DND-41 (cell line): ENCODE results near the gene SLC31A1.

Source experiments
- EZH2 ChIP-seq: IDR thresholded peaks from 3 replicates; pipeline ENCODE4 v1.6.1; 2012; ENCODE audit warnings: borderline replicate concordance, low read depth, mild to moderate bottlenecking, moderate library complexity, low read length, inconsistent platforms; ENCODE audit not compliant: severe bottlenecking
- TF ChIP-seq, protein P1 (sequence below): IDR thresholded peaks from 2 replicates; pipeline ENCODE4 v1.5.1; 2012; ENCODE audit warnings: borderline replicate concordance, low read length, moderate library complexity, mild to moderate bottlenecking; ENCODE audit not compliant: poor library complexity, severe bottlenecking; ENCODE audit errors: extremely low read depth

DNA sequence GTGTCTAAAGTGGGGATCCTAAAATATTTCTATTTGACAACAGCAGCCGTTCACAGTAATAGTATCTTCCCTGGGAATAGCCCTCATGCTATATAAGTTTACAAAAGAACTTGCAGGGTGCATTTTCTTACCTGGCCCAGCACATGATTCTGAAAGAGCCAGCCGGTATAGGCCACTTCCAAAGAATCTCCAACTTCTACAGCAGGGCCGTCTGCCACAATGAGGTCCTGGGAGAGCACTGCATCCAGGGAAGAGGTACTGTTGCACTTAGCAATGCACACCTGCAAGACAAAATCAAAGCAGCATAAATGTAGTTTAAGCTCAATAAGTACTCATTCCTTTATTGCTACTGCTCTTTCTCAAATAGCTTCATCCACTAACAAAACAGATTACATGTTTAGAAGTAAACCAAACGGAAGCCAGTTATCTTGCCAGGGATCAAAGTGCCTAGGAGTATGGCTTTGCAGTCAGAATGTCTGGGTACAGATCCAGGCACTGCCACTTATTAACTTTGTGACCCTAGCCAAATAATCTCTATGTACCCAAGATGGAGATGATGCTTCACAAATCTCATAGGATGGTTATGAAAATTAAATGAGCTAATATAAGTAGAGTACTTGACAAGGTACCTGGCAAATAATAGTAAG lies 21.5 kb upstream of the SLC31A1 start:
- TF ChIP-seq, protein P1, sequence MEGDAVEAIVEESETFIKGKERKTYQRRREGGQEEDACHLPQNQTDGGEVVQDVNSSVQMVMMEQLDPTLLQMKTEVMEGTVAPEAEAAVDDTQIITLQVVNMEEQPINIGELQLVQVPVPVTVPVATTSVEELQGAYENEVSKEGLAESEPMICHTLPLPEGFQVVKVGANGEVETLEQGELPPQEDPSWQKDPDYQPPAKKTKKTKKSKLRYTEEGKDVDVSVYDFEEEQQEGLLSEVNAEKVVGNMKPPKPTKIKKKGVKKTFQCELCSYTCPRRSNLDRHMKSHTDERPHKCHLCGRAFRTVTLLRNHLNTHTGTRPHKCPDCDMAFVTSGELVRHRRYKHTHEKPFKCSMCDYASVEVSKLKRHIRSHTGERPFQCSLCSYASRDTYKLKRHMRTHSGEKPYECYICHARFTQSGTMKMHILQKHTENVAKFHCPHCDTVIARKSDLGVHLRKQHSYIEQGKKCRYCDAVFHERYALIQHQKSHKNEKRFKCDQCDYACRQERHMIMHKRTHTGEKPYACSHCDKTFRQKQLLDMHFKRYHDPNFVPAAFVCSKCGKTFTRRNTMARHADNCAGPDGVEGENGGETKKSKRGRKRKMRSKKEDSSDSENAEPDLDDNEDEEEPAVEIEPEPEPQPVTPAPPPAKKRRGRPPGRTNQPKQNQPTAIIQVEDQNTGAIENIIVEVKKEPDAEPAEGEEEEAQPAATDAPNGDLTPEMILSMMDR = no peak
- no peak for TF ChIP-seq EZH2
